ENCODE data around the gene SELENON.

SELENON gene

DNA sequence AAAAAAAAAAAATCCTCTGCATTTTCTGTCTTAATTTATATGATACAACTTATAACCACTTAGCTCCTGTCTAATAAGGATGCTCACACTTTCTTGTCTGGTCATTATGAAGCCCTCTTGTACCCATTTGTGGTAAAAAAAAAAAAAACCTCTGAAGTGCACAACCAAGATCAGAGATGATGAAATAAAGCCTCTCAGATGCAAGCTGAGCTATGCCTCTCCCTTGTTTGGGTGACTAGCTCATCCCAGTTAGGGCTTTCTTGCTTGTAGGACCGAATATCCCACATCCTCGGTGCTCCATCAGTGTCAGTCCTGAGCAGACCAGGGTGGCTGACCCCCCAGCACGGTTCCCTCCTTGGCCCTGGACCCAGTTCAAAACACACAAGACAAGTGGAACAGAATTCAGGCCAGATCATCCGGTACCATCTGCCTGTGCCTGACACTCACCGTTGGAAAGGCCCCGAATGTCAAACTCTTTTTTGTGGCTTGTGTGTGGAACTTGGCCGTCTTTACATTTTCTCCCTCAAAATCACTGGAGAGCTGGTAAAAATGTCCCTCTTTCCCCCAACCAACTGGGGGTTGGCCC, 6.3 kb upstream of the SELENON start:
- no peak for DNase-seq

DNA sequence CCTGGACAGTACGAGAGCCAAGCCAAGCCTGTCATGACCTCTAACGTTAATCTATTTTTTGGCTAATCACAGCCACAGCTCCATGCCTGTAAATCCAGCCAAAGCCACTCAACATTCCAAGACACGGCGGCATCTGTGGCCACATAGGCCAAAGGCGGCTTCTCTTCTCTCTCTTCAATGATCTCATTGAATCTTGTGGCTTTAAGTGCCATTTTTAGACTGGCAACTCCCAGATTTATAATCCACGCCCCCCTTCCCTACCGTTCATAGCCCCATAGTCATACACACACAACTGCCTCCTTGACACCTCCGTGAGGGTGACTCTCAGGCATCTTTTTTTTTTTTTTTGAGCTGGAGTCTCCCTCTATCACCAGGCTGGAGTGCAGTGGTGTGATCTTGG, 5.7 kb upstream of the SELENON start:
- DNase-seq, result no peak

GRCh38 chr1:25795211-25795610, 4.8 kb upstream of the SELENON start:
- no peak for DNase-seq

DNA sequence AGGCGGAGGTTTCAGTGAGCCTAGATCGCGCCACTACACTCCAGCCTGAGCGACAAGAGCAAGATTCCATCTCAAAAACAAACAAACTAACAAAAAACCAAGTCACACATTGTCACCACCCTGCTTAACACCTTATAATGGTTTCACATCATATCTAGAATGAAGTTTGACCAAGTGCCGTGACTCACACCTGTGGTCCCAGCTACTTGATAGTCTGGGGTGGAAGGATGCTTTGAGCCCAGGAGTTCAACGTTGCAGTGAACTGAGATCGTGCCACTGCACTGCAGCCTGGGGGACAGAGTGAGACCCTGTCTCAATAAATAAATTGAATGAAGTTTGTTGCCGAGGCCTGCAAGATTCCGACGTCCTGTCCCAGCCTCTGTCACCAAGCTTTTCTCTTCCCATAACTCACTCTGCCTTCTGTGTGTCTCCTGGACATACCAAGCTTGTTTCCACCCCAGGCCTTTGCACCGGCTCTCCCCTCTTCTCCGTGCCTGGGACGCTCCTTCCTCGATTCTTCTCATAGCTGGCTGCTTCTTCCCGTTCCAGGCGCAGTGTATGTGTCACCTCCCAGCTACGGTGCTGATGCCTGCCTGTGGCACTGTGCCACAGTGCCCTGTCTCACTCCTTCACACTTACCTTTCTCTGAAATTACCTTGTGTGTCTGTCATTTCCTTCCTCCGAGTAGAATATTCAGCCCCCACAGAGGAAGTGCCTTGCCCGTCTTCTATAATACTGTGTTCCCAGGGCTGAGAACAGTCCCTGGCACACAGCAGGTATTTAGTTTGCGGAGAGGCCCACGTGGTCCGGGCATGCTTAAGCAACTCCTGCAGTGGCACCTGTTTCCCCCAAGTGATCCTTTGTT, 3.8 kb upstream of the SELENON start:
- peak; percentile 67 for DNase-seq

DNA sequence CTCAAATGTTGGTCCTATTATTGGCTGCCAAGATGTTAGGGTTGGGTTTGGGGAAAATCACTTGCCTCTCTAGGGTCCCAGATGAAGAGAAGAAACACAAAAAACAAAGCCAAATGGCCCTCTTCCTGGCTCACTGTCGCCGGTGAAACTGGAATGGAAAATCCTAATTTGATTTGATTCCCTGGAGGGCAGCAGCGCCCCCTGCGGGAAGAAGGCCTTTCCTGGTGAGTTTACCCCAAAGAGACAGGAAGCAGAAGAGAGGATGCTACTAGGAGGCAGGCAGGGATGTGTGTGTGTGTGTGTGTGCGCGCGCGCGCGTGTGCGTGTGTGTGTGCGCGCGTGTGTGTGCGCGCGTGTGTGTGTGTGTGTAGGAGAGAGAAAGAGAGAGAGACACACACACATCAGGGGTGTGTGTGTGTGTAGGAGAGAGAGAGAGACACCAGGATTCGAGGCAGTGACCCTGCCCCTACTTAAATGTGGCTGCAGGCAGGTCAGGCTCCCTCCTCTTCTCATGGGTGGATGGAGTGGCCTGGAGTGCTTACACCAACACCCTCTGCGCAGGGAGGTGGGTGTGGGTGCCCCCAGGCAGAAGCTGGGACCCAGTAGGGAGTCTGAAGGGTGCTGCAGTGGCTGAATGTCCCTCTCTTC, 3.1 kb upstream of the SELENON start:
- DNase-seq, result peak; percentile 93

DNA sequence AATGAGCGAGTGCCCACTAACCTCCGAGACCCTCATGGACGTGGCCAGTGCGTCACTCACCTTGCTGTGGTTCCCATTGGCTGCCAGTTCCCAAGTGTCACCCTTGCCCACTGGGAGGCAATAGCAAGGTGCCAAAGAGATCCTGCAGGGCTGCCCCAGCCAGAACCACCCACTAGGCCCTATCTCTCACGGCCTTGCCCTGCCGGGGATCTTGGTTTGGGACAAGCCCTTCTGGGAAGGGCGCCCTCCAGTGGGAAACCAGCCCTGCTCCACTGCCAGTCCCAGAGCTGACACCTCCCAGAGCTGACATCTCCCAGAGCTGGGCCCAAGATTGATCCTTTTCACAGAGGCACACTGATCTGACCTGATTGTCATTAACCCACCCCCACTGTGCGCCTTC, 2.1 kb upstream of the SELENON start:
- DNase-seq, result peak; percentile 67

DNA sequence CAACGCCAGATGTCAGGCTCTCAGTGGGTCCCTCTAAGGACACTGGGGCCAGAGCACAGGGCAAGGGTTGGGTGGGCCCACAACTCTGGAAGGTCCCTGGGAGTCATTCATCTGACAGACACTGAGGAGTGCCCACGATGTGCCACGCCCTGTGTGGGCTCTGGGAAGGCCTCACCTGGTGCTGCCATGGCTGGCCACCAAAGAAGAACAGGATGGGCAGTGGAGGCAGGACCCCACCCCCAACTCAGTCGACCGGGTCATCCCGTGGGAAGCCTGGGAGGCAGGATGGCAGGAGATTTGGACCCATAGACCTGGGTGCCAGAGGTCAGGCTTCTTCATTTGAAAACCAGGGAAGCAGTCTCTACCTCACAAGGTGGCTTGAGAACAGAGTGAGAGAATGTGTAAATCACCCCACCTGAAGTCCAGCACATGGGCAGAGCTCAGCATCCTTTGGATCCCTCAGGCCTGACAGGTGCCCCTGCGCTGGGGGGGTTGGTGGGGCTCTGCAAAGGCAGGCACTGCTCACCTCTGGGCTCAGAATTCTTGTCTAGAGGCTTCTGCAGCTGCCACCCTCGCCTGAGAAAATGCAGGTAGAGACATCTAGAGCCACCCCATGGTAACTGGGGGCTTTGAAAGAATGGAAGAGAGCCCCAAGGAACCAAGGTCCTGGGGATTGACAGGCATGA, 1.2 kb upstream of the SELENON start:
- DNase-seq, result no peak

DNA sequence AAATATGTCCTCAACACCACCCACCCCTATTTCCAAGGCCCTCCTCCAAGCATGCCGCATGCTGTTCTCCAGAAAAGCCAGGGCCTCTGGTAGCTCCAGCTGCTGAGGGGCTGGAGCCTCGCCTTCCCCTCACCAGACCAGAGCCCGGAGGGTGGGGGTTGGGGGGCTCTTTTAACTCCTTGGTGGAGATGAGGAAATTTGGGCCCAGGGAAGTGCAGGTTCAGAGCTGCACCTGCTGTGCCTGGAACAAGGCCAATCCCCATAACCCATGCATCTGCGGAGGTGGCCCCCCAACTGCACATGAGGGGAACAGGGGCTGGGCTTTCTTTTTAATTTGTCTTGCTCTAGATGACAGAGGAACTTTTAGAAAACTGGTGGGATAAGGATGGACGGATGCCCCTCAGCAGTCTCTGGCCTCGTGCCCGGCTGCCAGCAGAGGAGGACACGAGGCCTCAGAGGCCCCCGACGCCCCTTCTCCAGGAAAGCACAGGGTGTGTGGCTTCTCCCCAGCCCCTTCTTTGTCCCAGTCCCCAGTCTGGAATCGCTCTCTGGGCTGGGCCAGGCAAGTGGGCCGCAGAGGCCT, 550 bp upstream of the SELENON start:
- no peak for DNase-seq

DNA sequence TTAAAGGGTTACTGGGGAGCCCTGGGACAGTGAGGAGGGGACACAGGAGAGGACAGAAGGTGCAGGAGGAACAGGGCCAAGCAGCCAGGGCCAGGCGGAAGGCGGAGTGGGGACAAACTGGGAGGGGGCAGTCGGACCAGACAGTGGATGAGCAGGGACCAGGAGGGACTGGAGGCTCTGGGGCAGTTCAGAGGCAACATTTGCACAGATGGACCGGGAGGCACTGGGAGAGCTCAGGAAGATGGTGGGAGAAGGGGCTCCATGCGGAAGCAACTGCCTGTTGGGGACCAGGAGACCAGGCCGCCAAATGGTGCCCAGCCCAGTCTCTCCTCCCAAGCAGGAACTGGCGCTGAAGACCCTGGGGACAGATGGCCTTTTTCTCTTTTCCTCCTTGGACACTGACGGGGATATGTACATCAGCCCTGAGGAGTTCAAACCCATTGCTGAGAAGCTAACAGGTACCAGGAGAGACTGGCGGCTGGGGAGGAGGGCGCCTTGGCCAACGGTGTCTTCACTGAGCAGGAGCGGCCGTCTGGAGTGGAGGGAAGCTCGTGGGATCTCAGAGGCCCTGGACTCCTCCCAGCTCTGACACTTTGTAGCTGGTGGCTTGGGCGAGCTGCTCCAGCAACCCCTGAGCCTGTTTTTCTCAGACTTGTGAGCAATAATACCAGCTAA, 847 bp downstream of the SELENON start:
- no peak for DNase-seq

DNA sequence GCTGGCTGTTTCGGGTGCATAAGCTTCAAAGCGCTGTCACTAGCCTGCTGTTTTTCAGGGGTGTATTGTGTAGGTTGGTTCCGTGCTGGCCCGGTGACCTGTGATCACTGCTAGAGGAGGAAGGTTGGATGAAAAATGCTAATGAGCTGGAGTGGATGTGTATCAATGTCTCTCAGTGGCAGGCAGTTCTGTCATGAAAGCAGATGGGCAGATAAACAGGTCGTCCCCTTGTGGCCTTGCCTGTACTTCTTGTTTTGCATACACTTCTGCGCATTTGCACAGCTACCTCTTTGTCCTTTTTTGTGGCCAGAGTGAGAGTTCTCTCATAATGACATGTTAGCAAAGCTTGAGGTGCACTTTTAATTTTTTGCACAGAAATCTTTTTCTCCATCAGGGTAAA, 2.9 kb downstream of the SELENON start:
- peak; percentile 34 for DNase-seq

DNA sequence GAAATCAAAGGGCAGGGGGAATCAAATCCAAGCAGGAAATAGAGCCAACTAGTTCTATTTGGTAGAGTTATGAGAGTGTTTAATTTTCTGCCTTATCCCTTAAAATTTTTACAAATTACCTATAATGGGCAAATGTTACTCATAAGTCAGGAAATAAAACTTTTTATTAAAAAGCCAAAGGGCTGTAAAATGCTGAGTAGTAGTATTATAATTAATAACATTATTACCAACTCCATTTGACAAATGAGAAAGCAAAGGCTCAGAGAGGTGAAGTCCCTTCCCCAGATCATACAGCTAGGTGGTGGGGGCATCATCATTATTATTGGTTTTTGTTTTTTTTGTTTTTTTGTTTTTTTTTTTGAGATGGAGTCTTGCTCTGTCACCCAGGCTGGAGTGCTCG, 3.4 kb downstream of the SELENON start:
- DNase-seq, result no peak

- peak; percentile 62 for DNase-seq
Observed at GRCh38 chr1:25804244-25804963, 4.4 kb downstream of the SELENON start.

DNA sequence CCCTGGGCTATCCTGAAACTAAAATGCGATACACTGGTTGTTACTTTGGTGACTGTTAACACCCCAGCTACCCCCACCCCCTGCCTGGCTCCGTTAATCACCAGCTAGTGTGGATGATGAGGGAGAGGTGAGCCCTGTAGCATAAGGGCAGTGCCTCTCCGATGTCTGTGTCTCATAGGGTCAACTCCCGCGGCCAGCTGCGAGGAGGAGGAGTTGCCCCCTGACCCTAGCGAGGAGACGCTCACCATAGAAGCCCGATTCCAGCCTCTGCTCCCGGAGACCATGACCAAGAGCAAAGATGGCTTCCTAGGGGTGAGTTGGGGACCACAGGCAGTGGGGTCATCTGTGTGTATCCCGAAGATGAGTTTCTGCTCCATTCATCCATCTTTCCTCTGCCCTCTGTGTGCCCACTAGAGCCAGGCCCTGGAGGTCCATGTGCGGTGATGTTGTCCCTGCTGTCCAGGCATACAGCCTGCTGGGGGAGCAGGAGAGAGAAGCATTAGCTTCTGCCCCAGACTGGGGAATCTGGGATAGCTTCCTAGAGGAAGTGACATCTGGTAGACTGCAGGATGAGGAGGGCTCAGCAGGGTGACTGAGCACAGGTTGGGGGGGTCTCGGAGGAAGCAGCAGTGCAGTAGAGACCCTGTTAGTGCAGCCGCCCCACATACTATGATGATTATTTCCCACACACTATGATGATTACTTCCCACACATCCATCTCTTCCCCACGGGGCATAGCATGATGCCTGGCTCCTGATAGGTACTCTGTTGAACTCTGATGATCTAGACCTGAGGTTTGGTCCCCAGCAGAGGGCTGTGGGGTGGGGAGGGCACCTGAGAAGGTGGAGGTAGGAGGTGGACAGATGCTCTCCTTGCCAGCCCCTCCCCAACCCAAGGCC, 5.2 kb downstream of the SELENON start:
- no peak for DNase-seq

DNA sequence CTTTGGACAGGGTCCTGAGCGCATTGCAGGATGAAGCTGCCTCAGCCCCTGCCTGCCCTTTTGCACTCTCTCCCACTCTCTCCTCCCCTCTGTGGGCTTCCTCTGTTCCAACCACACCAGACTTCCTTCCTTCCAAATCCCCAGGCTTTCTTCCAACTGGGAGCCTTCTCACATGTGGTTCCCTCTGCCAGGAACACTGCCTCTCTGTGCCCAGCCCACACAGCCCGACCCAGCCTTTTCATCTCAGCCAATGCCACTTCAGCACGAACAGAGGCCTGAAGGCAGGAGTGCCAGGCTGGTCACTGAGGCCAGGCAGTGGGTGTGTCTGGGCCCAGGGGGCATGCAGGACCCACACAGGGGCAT, 5.9 kb downstream of the SELENON start:
- no peak for DNase-seq

DNA sequence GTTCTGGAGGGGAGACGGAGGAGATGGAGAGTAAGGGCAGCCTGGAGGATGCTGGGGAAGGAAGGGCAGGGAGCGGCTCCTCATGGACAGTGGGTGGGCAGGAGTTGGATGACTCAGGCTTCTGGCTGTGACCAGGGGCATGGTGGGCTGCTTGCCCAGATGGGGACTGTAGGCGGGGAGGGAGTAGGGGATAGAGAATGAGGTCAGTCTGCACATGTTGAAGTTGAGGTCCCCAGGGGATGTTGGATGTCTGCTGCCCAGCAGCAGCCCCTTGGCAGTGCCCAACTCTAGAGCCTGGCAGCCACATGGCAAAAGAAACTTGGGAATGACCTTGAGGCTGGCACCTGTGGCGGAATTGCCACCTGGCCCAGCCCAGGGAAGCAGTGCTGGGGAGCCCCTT, 6.4 kb downstream of the SELENON start:
- DNase-seq, result no peak

DNA sequence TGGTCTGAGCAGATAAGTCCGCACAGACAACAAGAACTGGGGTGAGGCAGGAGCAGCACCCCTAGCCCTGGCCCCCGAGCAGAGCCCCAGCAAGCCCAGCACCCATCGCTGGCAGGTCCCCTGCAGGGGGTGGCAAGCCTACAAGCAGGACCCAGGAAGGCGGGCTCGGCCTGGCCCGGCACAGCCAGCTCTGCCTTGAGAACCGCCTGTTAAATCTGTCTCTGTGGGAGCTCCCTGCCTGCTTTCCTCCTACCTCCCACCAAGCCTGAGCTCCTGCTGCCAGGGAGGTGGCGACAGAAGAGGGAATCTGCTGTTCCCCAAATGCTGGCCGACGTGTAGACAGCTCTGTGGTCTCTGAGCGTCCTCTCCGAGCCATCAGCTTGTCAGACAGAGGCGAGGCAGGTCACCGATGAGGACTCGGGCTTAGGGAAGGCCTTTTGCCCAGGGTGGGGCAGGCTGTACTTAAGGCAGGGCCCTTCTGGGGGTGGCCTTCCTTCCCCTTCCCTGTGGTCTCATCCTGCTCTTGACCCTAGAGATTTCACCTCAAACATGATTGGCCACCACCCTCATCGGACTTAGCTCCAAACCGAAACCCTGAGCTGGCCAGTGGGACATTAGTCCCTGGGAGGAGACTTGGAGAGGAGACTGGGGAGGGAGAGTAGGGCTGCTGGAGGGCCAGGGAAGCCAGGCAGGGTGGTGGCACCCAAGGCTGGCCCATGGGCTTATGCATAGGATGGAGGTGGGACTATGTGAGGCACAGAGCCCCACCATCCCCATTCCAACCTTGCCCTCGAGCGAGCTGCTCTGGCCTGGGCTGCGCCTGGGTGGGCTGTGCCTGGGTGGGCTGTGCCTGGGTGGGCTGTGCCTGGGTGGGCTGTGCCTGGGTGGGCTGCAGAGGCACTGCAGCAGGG, 7.7 kb downstream of the SELENON start:
- DNase-seq, result no peak

DNA sequence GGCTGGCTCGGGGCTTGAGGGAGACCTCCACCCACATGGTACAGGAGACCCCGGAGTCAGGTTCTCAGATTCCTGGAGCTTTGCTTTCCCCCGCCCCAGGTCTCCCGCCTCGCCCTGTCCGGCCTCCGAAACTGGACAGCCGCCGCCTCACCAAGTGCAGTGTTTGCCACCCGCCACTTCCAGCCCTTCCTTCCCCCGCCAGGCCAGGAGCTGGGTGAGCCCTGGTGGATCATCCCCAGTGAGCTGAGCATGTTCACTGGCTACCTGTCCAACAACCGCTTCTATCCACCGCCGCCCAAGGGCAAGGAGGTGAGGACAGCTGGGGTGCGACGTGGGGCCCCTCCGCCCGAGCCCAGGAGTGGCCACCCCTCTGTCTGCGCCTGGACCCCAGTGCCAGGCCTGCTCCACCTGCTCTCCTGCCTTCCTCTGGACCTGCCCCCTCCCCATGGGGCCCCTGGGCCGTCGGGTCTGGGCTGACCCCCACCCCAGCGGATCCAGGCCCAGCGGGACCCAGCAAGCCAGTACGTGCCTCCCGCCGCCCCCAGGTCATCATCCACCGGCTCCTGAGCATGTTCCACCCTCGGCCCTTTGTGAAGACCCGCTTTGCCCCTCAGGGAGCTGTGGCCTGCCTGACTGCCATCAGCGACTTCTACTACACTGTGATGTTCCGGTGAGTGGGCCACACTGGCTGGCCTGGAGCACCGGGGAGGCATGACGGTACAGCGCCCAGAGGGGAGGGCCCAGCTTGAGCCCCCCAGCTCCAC, 8.7 kb downstream of the SELENON start:
- DNase-seq, result no peak

GRCh38 chr1:25809283-25809926, 9.4 kb downstream of the SELENON start:
- no peak for DNase-seq

All from stimulated activated CD4-positive, alpha-beta T cell treated with anti-CD3 and anti-CD28 coated beads, Interleukin-15, amount 100 ng/mL, for 24 hours (primary cell).